Keratinocyte (primary cell): ENCODE data around the gene TBCC.

ENCODE experiments used
- CTCF ChIP-seq, 3 experiments: IDR thresholded peaks in 1 of 3; conservative IDR thresholded peaks in 1 of 3; optimal IDR thresholded peaks in 1 of 3; 2 replicates in 2 of 3; 3 replicates in 1 of 3; pipeline versions ENCODE3 to v1.5.1; 2011; ENCODE audit warnings: low read length in 3 of 3, mild to moderate bottlenecking in 3 of 3, moderate library complexity in 2 of 3, control low read depth in 1 of 3, inconsistent platforms in 1 of 3; ENCODE audit not compliant: insufficient read depth in 2 of 3; ENCODE audit errors: extremely low read depth in 1 of 3
- EZH2 ChIP-seq: IDR thresholded peaks from one replicate; pipeline ENCODE4 v1.6.1; 2012; ENCODE audit warnings: inconsistent platforms, mild to moderate bottlenecking, low read length, moderate library complexity

GRCh38 chr6:42735976-42736375 lies 9.9 kb downstream of the TBCC start:
- TF ChIP-seq CTCF (optimal IDR thresholded peaks at IDR 0.05 in 1 of 3, IDR thresholded peaks at IDR 0.05 in 1 of 3, conservative IDR thresholded peaks at IDR 0.05 in 1 of 3; ENCODE audit: extremely low read depth in 1 of 3, insufficient read depth in 2 of 3, low read length in 3 of 3) (no peak), EZH2 (no peak)
